ENCODE results near the gene PLXNA4. TPM values are rescaled to one million over a fixed set of nuclear protein-coding genes. Genes with fewer than 3 reads are reported as not detected.

Gene PLXNA4
- total and polyA plus RNA-seq, 9 of the 15 experiments (the other 6 are each of a cell fraction or from before 2014, with no cell fraction given) = under 0.01 to 0.09 TPM; not detected in 7

DNA sequence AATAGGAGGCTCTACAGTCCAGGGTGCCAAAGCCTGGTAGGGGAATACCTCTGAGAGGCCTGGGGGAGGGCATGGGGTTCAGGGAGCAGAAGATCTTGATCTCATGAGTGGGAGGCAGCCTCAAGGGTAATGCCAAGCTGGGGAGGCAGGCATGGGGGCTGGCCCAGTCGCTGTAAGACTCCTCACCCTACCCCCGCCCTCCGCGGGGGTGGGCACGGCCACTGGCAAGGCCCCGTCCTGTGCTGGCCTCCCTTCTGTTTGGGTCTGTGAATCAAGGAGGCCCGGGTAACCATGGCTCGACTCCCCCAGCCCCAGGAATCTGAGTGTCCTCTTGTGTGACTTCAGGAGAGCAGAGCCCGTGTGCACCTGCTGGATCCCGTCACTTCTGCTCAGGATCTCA is 473.9 kb downstream of the PLXNA4 start (continued):
- TF ChIP-seq, protein P1, sequence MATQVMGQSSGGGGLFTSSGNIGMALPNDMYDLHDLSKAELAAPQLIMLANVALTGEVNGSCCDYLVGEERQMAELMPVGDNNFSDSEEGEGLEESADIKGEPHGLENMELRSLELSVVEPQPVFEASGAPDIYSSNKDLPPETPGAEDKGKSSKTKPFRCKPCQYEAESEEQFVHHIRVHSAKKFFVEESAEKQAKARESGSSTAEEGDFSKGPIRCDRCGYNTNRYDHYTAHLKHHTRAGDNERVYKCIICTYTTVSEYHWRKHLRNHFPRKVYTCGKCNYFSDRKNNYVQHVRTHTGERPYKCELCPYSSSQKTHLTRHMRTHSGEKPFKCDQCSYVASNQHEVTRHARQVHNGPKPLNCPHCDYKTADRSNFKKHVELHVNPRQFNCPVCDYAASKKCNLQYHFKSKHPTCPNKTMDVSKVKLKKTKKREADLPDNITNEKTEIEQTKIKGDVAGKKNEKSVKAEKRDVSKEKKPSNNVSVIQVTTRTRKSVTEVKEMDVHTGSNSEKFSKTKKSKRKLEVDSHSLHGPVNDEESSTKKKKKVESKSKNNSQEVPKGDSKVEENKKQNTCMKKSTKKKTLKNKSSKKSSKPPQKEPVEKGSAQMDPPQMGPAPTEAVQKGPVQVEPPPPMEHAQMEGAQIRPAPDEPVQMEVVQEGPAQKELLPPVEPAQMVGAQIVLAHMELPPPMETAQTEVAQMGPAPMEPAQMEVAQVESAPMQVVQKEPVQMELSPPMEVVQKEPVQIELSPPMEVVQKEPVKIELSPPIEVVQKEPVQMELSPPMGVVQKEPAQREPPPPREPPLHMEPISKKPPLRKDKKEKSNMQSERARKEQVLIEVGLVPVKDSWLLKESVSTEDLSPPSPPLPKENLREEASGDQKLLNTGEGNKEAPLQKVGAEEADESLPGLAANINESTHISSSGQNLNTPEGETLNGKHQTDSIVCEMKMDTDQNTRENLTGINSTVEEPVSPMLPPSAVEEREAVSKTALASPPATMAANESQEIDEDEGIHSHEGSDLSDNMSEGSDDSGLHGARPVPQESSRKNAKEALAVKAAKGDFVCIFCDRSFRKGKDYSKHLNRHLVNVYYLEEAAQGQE (IDR thresholded peaks at IDR 0.05; ENCODE audit: borderline replicate concordance) = no peak
- TF ChIP-seq, protein P1 (CRISPR knock-in tag; IDR thresholded peaks at IDR 0.05; ENCODE audit: low read depth) = no peak
- TF ChIP-seq, protein P2, sequence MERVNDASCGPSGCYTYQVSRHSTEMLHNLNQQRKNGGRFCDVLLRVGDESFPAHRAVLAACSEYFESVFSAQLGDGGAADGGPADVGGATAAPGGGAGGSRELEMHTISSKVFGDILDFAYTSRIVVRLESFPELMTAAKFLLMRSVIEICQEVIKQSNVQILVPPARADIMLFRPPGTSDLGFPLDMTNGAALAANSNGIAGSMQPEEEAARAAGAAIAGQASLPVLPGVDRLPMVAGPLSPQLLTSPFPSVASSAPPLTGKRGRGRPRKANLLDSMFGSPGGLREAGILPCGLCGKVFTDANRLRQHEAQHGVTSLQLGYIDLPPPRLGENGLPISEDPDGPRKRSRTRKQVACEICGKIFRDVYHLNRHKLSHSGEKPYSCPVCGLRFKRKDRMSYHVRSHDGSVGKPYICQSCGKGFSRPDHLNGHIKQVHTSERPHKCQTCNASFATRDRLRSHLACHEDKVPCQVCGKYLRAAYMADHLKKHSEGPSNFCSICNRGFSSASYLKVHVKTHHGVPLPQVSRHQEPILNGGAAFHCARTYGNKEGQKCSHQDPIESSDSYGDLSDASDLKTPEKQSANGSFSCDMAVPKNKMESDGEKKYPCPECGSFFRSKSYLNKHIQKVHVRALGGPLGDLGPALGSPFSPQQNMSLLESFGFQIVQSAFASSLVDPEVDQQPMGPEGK (CRISPR knock-in tag; IDR thresholded peaks at IDR 0.05; ENCODE audit: borderline replicate concordance) = no peak
- TF ChIP-seq MAFK (IDR thresholded peaks at IDR 0.05; ENCODE audit: low read length) = no peak
- no peak for TF ChIP-seq PCBP2 (IDR thresholded peaks at IDR 0.05; ENCODE audit: low read depth, low read length, poor library complexity, severe bottlenecking)
- no peak for TF ChIP-seq MTA2 (IDR thresholded peaks at IDR 0.05; ENCODE audit: low read depth)
- no peak for TF ChIP-seq FOXK2 (conservative IDR thresholded peaks at IDR 0.05 in 1 of 2, IDR thresholded peaks at IDR 0.05 in 1 of 2; ENCODE audit: low read depth in 2 of 2)
- no peak for TF ChIP-seq ZBTB17 (CRISPR knock-in tag; IDR thresholded peaks at IDR 0.05)
- TF ChIP-seq ZNF717 (CRISPR knock-in tag; IDR thresholded peaks at IDR 0.05) = no peak
- no peak for TF ChIP-seq HMGN3 (IDR thresholded peaks at IDR 0.05; ENCODE audit: borderline replicate concordance, extremely low read depth, insufficient read length, low read depth, low read length)
- TF ChIP-seq, protein P3, sequence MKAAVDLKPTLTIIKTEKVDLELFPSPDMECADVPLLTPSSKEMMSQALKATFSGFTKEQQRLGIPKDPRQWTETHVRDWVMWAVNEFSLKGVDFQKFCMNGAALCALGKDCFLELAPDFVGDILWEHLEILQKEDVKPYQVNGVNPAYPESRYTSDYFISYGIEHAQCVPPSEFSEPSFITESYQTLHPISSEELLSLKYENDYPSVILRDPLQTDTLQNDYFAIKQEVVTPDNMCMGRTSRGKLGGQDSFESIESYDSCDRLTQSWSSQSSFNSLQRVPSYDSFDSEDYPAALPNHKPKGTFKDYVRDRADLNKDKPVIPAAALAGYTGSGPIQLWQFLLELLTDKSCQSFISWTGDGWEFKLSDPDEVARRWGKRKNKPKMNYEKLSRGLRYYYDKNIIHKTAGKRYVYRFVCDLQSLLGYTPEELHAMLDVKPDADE (conservative IDR thresholded peaks at IDR 0.05; ENCODE audit: control insufficient read depth, low read depth, low read length) = no peak
- no peak for TF ChIP-seq SIN3A (IDR thresholded peaks at IDR 0.05; ENCODE audit: borderline replicate concordance in 2 of 2, control insufficient read depth in 1 of 2, low read depth in 2 of 2, low read length in 2 of 2)
- no peak for TF ChIP-seq NELFE (IDR thresholded peaks at IDR 0.05; ENCODE audit: insufficient read depth, insufficient read length)
